Caco-2 (cell line): Measurements from ENCODE around the gene ADGRL1. TPM values are rescaled to one million over a fixed set of nuclear protein-coding genes. Genes with fewer than 3 reads are reported as not detected.
"Not testable (repeated sequence)": the region's sequence is repeated elsewhere in the genome, so short reads cannot be mapped to it uniquely, and the experiment has no call there.

Experiments
- BruUV-seq: library from RNA; stranded (reverse); fragments of 400-500 nt; replicated peaks from 2 replicates; lab custom pipeline; 2021; lab: Mats Ljungman, UMichigan
- CTCF ChIA-PET: fragments of 300-600 bp; sonication (Branson Sonifier 250); formaldehyde crosslinking; loops from one replicate; lab custom pipeline; 2022; ENCODE audit warnings: antibody characterized with exemption; lab: Charles Lee
- POLR2A ChIA-PET: fragments of 300-600 bp; sonication (Branson Sonifier 250); formaldehyde crosslinking; loops from one replicate; lab custom pipeline; 2022; ENCODE audit warnings: antibody characterized with exemption; lab: Charles Lee
- DNase-seq, 2 experiments: peaks; one replicate each; pipeline versions ENCODE4 v3.0.0 to v3.0.0-alpha.2; 2020 to 2022
- H3K27me3 ChIP-seq: replicated peaks from 2 replicates; pipeline ENCODE4 v1.6.0; 2011; ENCODE audit warnings: low read length; ENCODE audit not compliant: control insufficient read depth, insufficient read depth
- H3K36me3 ChIP-seq: 2 replicates; pipeline ENCODE4 v1.5.1; 2011; ENCODE audit warnings: low read length; ENCODE audit not compliant: control insufficient read depth, insufficient read depth
- H3K4me1 ChIP-seq: fragments of 250-450 bp; sonication (Bioruptor Pico); 2 replicates; pipeline ENCODE4 v1.5.1; 2020; ENCODE audit warnings: mild to moderate bottlenecking
- H3K4me3 ChIP-seq: 2 replicates; pipeline ENCODE4 v1.5.1; 2011; ENCODE audit warnings: low read depth, mild to moderate bottlenecking, control low read depth, low read length
- H3K9me3 ChIP-seq: fragments of 250-450 bp; sonication (Bioruptor Pico); 2 replicates; pipeline ENCODE4 v1.5.1; 2020; ENCODE audit warnings: mild to moderate bottlenecking, moderate library complexity
- H3K27ac Mint-ChIP-seq: one replicate; pipeline ENCODE4 v1.8.0; 2022; ENCODE audit warnings: mixed read lengths; ENCODE audit not compliant: unreplicated experiment
- H3K27me3 Mint-ChIP-seq: one replicate; pipeline ENCODE4 v1.8.0; 2022; ENCODE audit warnings: mixed read lengths; ENCODE audit not compliant: insufficient read depth, unreplicated experiment
- H3K36me3 Mint-ChIP-seq: one replicate; pipeline ENCODE4 v1.8.0; 2022; ENCODE audit warnings: mild to moderate bottlenecking, mixed read lengths; ENCODE audit not compliant: insufficient read depth, unreplicated experiment
- H3K4me1 Mint-ChIP-seq: one replicate; pipeline ENCODE4 v1.8.0; 2022; ENCODE audit warnings: low read depth, mixed read lengths; ENCODE audit not compliant: unreplicated experiment
- H3K4me3 Mint-ChIP-seq: one replicate; pipeline ENCODE4 v1.8.0; 2022; ENCODE audit warnings: mild to moderate bottlenecking, moderate library complexity, mixed read lengths; ENCODE audit not compliant: unreplicated experiment
- H3K9me3 Mint-ChIP-seq: one replicate; pipeline ENCODE4 v1.8.0; 2022; ENCODE audit warnings: mixed read lengths; ENCODE audit not compliant: unreplicated experiment
- CTCF ChIP-seq, 2 experiments: fragments of 200-600 bp in 1 of 2; IDR thresholded peaks; 1 replicate in 1 of 2; 2 replicates in 1 of 2; pipeline versions ENCODE4 v1.5.1 to v1.8.0; 2011 to 2022; ENCODE audit warnings: antibody characterized with exemption in 1 of 2, control low read depth in 1 of 2, inconsistent platforms in 1 of 2, low read depth in 1 of 2, low read length in 1 of 2, mild to moderate bottlenecking in 1 of 2, moderate library complexity in 1 of 2; ENCODE audit not compliant: insufficient read depth in 1 of 2, severe bottlenecking in 1 of 2, unreplicated experiment in 1 of 2
- intact Hi-C: fragments of 100-400 bp; cut with micrococcal nuclease; formaldehyde crosslinking; loops from one replicate; pipeline ENCODE4 v1.10.0; 2022; ENCODE audit not compliant: unreplicated experiment
- total RNA-seq: library from RNA; stranded (reverse); gene quantifications from 2 replicates; pipeline ENCODE4 v1.2.3, GENCODE V29; 2022

Gene ADGRL1
- total RNA-seq, 1 experiment from 2014 or later: 17.6 TPM

GRCh38 chr19:14237014-14237941 is 31.3 kb upstream of the ADGRL1 start:
- H3K36me3 Mint-ChIP-seq: no peaks in the 10 kb centered on the region
- TF ChIP-seq CTCF (IDR thresholded peaks at IDR 0.05; ENCODE audit: insufficient read depth in 1 of 2, low read depth in 1 of 2, low read length in 1 of 2, severe bottlenecking in 1 of 2, unreplicated experiment in 1 of 2): no peak
- Histone ChIP-seq H3K4me1 (no peaks in the 10 kb centered on the region), H3K9me3 (no peaks in the 10 kb centered on the region), H3K4me3 (no peak overlapping the region), H3K27me3 (no peaks in the 10 kb centered on the region), H3K36me3 (no peaks in the 10 kb centered on the region)
- no peaks in the 10 kb centered on the region for H3K9me3 Mint-ChIP-seq
- intact Hi-C loops: no loop called here
- no peak overlapping the region for H3K27ac Mint-ChIP-seq
- no peak for DNase-seq
- no peaks in the 10 kb centered on the region for H3K27me3 Mint-ChIP-seq
- no peak overlapping the region for H3K4me3 Mint-ChIP-seq
- CTCF ChIA-PET: no interaction called here
- POLR2A ChIA-PET: no interaction called here
- BruUV-seq: no TSS peak
- H3K4me1 Mint-ChIP-seq: no peaks in the 10 kb centered on the region

- H3K4me3 Mint-ChIP-seq, H3K27me3 Mint-ChIP-seq, DNase-seq, intact Hi-C loops, H3K9me3 Mint-ChIP-seq, H3K4me1 ChIP-seq, H3K9me3 ChIP-seq, H3K4me3 ChIP-seq, CTCF ChIA-PET, H3K27ac Mint-ChIP-seq, H3K36me3 ChIP-seq, H3K36me3 Mint-ChIP-seq, POLR2A ChIA-PET, H3K4me1 Mint-ChIP-seq, BruUV-seq, H3K27me3 ChIP-seq: not testable (repeated sequence)
Measured at GRCh38 chr19:14232945-14233344, 27.0 kb upstream of the ADGRL1 start.

GRCh38 chr19:14228446-14229071 is 22.6 kb upstream of the ADGRL1 start:
- intact Hi-C loops, DNase-seq: not testable (repeated sequence)

GRCh38 chr19:14226498-14226897 is 20.5 kb upstream of the ADGRL1 start:
- H3K27me3 ChIP-seq, H3K9me3 Mint-ChIP-seq, H3K27ac Mint-ChIP-seq, intact Hi-C loops, BruUV-seq, CTCF ChIA-PET, H3K36me3 Mint-ChIP-seq, H3K4me1 ChIP-seq, H3K4me1 Mint-ChIP-seq, H3K4me3 ChIP-seq, H3K27me3 Mint-ChIP-seq, POLR2A ChIA-PET, H3K4me3 Mint-ChIP-seq, DNase-seq, H3K36me3 ChIP-seq, H3K9me3 ChIP-seq: not testable (repeated sequence)

More at GRCh38 chr19:14228446-14229071, 22.6 kb upstream of the ADGRL1 start:
- POLR2A ChIA-PET, H3K9me3 Mint-ChIP-seq, H3K4me3 ChIP-seq, H3K27ac Mint-ChIP-seq, H3K4me1 ChIP-seq, BruUV-seq, CTCF ChIA-PET, H3K36me3 ChIP-seq, H3K9me3 ChIP-seq, H3K4me1 Mint-ChIP-seq, H3K36me3 Mint-ChIP-seq, H3K4me3 Mint-ChIP-seq, H3K27me3 ChIP-seq, H3K27me3 Mint-ChIP-seq: not testable (repeated sequence)
